ENCODE results near the gene CRB1.

DNA sequence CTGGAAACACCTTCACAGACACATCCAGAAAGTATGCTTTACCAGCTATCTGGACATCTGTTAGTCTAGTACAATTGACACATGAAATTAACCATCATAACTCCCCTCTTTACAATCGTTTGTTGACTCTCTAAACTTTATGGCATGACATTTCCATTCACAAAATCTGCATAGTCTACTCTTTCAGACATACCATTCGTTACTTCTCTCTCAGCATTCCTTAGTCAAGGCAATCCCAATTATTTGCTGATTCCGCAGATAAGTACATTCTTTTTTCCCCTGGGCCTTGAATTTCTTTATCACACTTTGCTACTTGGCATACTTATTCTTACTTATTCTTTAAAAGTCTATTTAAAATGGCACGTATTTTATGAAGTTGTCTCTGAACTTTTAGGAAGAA is 15.1 kb upstream of the CRB1 start:
- TF ChIP-seq GATA2 (IDR thresholded peaks at IDR 0.05; ENCODE audit: low read depth, low read length): no peak
- no peak for TF ChIP-seq GATA3 (IDR thresholded peaks at IDR 0.05; ENCODE audit: low read depth, low read length)
